HG02943 (cell line): ENCODE measurements around the gene SRSF12.
"Not testable (repeated sequence)": the region's sequence is repeated elsewhere in the genome, so short reads cannot be mapped to it uniquely, and the experiment has no call there.

Source experiments
- ATAC-seq: cut with Tn5 transposase; IDR thresholded peaks from one replicate; pipeline ENCODE4 v1.9.1; 2021; ENCODE audit warnings: mild to moderate bottlenecking, low read depth, moderate library complexity; ENCODE audit not compliant: unreplicated experiment

The SRSF12 gene

DNA sequence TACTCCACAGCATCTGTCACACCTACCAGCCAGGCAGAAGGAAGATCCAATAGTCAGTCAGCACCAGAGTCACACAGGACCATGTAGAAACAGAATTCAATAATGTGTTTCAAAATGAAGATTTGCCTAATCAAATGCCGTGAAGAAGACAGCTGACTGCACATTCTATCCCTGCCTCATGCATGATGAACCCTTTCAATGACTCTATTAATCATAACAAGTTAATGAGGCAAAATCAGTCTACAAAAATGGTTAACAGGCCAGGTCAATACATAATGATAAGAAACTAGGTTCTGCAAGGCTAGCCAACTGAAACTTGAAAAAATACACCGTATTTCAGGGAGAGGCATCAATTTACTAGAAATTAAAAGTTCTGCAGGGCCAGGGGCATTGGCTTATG is 44.0 kb downstream of the SRSF12 start:
- ATAC-seq, result no peak

DNA sequence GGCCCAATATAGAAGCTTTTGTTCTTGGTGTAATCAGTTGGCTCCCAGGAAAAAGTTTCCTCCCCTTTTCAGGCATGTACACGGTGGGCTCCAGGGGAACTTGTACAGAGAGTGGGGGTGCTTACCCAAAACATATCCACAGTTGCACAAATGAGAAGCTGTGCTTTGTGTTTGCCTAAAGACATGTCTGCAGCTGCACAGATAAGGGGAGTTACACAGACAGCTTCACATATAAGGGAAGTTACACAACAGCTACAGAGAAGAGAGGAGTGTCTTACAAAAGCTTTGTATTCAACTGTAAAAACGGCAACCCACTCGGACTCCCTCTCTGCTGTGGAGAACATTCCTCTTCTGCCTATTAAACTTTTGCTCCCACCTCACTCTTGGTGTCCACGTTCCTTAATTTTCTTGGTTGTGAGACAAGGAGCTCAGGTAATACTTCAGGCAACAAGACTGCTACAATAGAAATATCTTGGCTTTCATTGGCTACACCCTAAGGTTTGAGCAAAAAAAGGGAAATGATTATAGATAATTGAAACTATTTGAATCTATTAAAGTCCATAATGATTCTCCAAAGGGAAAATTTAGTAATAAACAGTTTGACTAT is 44.8 kb downstream of the SRSF12 start:
- ATAC-seq, result no peak

DNA sequence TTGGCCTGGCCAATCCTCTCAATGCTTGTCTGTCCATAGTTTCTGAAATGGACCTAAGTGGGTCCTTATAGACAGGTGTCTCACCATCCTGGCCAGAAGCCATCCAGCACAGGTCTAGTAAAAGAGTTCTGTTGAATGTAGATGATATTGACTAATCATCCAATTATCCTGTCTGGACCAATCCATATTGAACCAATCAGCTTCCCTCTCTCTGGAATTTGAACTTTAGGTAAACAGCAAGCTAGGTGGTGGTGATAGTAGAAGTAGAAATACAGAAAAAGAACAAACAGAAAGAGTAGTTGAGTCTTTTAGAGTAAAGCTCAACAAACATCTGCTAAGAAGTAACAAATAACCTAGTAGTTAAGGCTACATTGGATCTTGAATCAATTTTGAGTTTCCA is 46.8 kb downstream of the SRSF12 start:
- ATAC-seq, result no peak

DNA sequence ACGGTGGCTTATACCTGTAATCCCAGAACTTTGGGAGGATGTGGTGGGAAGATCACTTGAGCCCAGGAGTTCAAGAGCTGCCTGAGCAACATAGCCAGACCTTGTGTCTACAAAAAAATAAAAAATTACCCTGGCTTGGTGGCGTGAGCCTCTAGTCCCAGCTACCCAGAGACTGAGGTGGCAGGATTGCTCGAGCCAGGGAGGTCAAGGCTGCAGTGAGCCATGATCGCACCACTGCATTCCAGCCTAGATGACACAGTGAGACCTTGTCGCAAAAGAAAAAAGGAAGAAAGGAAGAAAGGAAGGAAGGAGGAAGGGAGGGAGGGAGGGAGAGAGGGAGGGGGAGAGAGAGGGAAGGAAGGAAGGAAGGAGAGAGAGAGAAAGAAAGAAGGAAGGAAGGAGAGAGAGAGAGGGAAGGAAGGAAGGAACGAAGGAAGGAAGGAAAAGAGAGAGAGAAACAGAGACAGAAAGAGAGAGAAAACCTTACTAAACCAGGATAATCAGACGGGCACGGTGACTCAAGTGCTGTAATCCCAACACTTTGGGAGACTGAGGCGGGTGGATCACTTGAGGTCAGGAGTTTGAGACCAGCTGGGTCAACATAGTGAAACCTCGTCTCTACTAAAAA is 48.2 kb downstream of the SRSF12 start:
- ATAC-seq, result no peak

DNA sequence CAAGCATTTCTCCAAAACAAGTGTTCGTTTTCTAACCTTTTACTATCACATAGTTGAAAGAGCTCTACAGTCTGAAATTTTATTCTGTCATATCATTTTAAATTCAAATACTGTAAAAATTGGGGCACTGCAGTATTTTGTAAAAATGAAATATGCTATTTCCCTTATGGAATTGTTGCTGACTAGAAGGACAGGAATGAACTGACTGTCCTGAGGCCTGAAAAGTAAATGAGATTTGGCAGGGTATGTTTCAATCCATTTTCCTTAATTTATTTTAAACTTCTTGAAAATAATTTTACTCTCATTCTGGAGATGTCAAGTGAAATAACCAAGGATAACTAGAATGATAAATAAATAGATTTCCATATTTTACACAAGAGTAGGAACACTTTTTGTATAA is 49.2 kb downstream of the SRSF12 start:
- ATAC-seq, result no peak

DNA sequence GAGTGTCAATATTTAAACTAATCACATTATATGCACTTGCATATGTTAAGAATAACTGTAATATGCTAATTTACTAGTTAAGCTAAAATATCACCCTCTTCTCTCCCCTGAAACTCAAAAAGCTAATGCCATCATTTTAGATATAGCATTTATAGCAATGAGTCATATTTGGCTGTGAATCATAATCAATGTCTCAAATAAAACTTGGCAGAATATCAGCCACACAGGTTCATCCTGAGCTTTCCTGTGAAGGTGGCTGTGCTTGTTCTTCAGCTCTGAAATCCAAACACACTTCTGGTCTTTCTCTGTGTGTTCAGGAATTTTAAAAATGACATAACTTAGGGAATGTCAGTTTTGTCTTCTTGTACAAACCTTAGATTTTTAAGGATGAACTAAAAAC is 50.1 kb downstream of the SRSF12 start:
- ATAC-seq, result no peak

DNA sequence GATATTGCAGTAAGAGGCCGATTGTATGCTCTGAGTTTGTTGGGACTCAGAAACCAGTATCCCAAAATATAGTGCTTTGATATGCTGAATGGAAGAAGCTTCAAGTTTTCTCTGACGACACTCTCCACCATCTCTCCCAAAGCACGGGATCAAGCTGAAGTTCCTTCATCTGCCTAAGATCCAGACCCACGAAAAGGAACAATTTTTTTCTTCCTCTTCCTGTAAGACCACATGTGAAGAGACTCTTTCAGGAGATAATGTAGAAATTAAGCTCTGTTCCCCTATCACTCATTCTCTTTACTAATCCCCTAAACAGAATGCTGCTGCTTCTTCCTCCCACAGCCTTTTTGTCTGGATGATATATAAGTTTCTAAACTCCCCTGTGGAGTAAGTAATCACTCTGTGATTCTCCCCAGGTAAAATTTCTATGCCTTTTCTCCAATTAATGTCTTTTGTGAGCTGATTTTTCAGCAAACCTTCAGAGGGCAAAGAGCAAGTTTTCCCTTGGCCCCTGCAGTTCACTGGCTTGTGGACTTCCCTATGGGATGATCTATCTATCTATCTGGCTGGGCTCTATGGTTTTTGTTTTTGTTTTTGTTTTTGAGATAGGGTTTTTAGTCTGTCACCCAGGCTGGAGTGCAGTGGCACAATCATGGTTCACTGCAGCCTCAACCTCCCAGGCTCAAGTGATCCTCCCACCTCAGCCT is 50.8 kb downstream of the SRSF12 start:
- no peak for ATAC-seq

DNA sequence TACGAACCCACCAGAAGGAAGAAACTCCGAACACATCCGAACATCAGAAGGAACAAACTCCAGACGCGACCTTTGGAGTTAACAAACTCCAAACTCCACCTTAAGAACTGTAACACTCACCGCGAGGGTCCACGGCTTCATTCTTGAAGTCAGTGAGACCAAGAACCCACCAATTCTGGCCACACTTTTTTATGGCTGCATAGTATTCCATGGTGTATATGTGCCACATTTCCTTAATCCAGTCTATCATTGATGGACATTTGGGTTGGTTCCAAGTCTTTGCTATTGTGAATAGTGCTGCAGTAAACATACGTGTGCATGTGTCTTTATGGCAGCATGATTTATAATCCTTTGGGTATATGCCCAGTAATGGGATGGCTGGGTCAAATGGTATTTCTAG is 51.8 kb downstream of the SRSF12 start:
- ATAC-seq, result not testable (repeated sequence)

DNA sequence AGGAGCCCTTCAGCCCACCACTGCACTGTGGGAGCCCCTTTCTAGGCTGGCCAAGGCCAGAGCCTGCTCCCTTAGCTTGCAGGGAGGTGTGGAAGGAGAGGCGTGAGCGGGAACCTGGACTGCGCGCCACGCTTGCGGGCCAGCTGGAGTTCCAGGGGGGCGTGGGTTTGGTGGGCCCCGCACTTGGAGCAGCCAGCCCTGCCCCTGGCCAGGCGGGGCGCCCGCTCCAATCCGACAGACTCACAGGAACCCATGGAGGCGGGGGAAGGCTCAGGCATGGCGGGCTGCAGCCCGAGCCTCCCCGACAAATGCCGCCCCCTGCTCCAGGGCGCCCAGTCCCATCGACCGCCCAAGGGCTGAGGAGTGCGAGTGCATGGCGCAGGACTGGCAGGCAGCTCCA is 52.9 kb downstream of the SRSF12 start:
- not testable (repeated sequence) for ATAC-seq

DNA sequence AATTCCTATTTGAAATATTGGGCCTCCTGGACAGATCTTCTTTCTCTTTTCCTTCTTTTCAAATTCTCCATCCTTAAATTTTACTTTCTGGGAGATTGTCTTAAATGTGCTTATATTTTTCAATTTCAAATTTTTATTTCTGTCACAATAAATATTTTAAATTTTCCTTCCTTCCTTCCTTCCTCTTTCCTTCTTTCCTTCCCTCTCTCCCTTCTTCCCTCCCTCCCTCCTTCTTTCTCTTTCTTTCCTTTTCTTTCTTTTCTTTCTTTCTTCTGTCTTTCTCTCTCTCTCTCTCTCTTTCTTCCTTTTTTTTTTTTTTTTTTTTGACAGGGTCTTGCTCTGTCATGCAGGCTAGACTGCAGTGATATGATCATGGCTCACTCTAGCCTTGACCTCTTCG is 54.0 kb downstream of the SRSF12 start:
- no peak for ATAC-seq

DNA sequence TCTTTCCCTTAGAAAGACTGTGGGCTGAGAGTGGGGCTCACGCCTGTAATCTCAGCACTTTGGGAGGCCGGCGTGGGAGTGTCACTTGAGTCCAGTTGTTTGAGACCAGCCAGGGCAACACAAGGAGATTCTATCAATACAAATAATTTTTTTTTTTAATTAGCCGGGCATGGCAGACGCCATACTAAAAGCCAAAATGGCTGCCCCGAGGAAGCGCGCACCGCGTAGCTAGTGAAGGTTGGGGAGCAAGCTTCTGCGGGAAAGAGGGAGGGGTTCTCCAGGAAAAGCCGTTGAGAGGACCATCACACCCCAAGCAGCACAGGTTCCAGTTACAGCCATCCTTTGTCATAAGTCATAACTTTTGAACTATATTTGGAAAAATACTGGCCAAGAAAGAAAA is 58.6 kb downstream of the SRSF12 start:
- no peak for ATAC-seq

DNA sequence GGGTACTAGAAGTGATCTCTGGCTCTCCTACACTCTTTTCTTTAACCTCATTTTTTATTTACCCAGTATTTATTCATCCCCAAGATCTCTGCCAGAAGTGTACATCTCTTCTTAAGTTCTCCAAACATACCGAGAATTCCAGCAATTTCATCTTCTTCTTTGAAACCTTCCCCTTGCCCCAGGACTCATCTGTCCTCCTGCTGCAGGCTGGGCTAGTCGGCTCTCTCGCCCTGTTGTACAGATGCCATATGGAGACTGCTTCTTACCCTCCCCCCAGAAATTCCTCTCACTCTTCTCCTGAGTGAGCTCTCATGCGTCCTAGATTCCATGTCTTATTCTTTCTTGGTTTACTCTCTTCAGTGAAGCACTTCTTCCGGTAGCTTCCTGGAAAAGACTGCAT is 59.2 kb downstream of the SRSF12 start:
- ATAC-seq, result no peak

DNA sequence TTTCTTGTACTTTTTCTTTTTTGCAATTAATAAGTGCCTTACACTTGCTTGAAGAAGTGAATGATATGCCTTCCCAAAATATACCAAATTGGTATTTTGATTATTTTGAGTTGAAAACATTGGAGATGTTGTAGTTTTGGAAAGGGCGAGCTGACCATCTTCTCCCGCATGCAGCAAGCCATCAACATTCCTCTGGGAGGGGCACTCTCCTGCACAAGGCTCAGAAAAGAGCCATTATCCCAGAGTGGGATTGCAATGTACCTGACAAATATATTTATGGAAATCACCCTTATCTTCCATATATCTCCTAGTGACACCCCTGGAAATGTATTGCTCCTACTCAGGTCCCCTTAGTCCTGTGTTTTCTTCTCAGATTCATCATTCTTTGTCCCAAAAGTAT is 60.1 kb downstream of the SRSF12 start:
- ATAC-seq, result no peak

DNA sequence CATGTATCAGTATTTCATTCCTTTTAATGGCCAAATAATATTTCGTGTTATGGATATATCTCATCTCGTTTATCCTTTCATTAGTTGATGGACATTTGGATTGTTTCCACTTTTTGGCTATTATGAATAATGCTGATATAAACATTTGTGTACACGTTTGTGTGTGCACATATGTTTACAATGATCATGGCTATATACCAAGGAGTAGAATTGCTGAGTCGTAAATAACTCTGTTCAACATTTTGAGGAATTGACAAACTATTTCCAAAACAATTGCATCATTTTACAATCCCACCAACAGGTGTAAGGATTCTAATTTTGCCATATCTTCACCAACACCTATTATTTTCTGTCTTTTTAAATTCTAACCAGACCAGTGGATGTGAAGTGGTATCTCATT is 63.7 kb downstream of the SRSF12 start:
- ATAC-seq, result no peak

DNA sequence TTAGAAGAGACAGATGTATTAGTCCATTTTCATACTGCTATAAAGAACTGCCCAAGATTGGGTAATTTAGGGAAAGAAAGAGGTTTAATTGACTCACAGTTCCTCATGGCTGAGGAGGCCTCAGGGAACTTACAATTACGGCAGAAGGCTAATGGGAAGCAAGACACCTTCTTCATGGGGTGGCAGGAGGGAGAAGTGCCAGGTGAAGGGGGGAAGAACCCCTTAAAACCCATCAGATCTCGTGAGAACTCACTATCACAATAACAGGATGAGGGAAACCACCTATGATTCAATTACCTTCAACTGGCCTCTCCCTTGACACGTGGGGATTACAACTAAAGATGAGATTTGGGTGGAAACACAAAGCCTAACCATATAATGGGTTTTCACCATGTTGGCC is 66.2 kb downstream of the SRSF12 start:
- ATAC-seq, result no peak

DNA sequence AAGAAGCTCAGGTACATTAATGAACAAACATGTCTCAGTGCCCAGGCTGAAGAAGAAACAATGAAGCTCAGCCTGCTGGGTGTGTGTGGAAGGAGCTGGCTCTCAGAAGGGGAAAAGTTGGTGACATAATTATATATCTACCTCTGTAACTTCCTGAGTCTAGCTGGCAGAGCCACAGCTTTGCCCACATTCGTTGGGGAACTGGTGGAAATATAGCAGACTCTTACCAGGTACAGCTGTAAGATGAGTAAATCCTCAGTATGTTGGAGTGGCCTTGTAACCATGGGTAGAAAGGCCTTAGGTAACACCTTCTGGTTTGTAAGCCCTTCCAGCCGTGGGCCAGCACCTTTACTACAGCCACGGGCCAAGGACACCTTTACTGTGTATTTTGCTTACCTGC is 67.2 kb downstream of the SRSF12 start:
- ATAC-seq, result no peak

DNA sequence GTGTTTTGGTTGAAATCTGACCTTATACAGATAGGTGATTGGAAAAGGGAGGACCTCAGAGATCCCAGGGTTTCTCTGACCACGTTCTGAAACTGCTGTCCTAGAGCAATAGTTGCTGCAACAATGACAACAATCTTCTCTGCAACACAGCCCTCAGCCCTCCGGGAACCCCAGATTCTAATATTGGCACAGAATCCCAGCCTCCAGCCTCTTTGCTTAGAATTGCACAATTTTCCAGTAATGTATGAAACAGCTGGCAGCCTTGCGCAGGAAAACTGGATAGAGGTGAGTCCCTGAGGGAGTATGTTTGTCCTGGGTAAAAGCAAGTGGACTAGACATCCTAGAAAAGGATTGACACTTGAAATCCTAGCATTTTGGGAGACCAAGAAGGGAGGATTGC is 67.7 kb downstream of the SRSF12 start:
- ATAC-seq, result no peak

DNA sequence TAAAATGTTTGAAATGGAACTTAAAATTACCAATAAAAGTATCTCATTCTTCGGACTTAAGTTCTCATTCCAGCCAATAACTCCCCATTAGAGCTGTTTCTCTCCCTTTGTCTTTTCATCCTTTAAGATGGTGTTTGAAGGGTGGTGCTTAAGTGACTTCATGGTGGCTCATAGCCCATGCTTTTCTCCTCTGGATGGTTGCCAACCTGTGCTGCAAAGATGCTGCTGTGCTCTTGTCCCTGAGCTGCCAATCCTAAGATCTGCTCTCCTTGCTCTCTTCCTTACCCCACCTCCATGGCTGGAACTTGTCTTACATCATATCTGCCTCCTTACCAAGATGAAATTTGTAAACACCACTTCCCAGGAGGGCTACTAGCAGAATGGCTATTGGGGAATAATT is 68.9 kb downstream of the SRSF12 start:
- no peak for ATAC-seq

DNA sequence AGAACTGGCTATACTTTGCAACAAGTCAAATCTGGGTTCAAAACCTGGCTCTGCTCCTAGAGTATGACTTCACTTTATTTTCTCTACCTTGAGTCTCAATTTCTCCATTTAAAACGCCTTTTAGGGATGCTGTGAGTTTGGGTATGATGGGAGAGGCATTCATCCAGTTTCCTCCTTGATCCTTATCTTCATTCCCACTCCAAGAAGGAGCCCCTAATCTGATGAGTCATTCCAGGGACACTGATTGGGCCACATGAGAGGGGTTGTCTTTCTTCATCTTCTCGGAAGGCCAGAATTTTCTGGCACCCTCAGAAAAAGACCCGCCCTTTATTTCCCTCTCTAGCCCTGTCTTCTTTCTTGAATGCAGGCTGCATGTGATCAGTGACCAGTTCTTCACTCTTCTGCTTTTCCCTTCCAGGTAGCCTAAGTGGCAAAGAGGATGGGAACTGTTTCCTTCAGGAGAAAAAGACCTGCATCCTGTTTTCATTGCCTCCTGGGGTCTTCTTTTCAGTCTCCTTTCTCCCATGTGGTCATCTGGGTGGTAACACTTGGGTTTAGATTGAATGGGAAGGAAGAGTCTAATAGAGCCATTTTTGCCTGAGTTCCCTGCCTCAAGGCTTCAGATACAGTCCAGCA is 69.5 kb downstream of the SRSF12 start:
- ATAC-seq, result no peak

DNA sequence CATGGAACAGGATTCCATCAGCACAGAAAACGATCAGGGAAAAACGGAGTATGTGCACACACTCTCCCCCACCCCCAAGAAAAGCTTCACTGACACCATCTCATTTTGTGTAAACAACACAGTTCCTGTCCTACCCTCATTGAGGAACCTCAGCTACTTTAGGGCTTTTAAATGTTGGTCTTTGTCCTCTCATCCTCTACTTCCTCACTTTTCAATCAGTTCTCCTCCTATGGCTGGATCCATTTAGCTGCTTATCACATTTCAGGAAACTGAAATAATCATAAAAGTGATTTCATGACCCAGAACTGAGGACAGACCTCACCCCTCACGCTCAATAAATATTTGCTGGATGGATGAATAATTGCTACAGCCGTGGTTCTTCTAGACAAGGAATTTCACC is 70.4 kb downstream of the SRSF12 start:
- ATAC-seq, result no peak
